Body of pancreas (tissue), 4 donors: ENCODE results near the gene ADAMTS2. TPM values are rescaled to one million over a fixed set of nuclear protein-coding genes. Genes with fewer than 3 reads are reported as not detected.
A peak's percentile ranks its signal among the peaks of the same experiment; 100 is the strongest.
"Not testable (repeated sequence)": the region's sequence is repeated elsewhere in the genome, so short reads cannot be mapped to it uniquely, and the experiment has no call there.

ENCODE experiments used
- ATAC-seq: fragments of 150-250 bp; one replicate; pipeline ENCODE4 v1.9.1; 2016
- DNase-seq, 4 donors: peaks; one replicate each; pipeline ENCODE4 v3.0.0-alpha.2; 2019
- H3K27ac ChIP-seq, 4 donors: fragments of 200-600 bp; sonication (generic); 1 replicate in 3 of 4; 2 replicates in 1 of 4; pipeline versions ENCODE4 v1.5.1 to v1.6.1; 2016 to 2019; ENCODE audit warnings: mild to moderate bottlenecking in 1 of 4, mixed read lengths in 1 of 4, moderate library complexity in 1 of 4
- H3K27me3 ChIP-seq, 2 donors: fragments of 200-600 bp; sonication (generic); one replicate each; pipeline ENCODE4 v1.6.0; 2016; ENCODE audit warnings: mild to moderate bottlenecking in 1 of 2
- H3K36me3 ChIP-seq, 2 donors: fragments of 200-600 bp; sonication (generic); replicated peaks in 1 of 2; 2 replicates each; pipeline ENCODE4 v1.5.1; 2016; ENCODE audit warnings: low read depth in 2 of 2; ENCODE audit not compliant: insufficient read depth in 1 of 2
- H3K4me1 ChIP-seq: fragments of 200-600 bp; sonication (generic); one replicate; pipeline ENCODE4 v1.6.0; 2016
- H3K4me3 ChIP-seq, 2 donors: fragments of 200-600 bp; sonication (generic); 1 replicate in 1 of 2; 2 replicates in 1 of 2; pipeline ENCODE4 v1.5.1; 2016 to 2019
- H3K9me3 ChIP-seq, 3 donors: fragments of 200-600 bp; sonication (generic); 1 replicate in 2 of 3; 2 replicates in 1 of 3; pipeline ENCODE4 v1.5.1; 2016
- CTCF ChIP-seq, 7 experiments: fragments of 450-650 bp in 4 of 7; fragments of 200-600 bp in 3 of 7; sonication (generic) in 3 of 7; IDR thresholded peaks; one replicate each; pipeline ENCODE4 v1.5.1; 2016 to 2019; ENCODE audit warnings: antibody characterized with exemption in 7 of 7
- POLR2A ChIP-seq, 3 donors: fragments of 450-650 bp; IDR thresholded peaks; one replicate each; pipeline ENCODE4 v1.6.1; 2016; ENCODE audit warnings: antibody characterized with exemption in 3 of 3, mild to moderate bottlenecking in 2 of 3
- WGBS, 2 donors: methylation state at CpG; one replicate each; pipeline ENCODE4 v1.1.5; 2017; 5-methylcytosine and 5-hydroxymethylcytosine counted together
- intact Hi-C: fragments of 100-400 bp; cut with DNase I; formaldehyde crosslinking; loops from one replicate; pipeline ENCODE4 v1.15.1; 2023
- total RNA-seq, 2 donors: library from RNA; depleted of rRNA; stranded (reverse); fragments of >200 nt; gene quantifications; one replicate each; pipeline ENCODE4 v1.1.0, GENCODE V29; 2016

The ADAMTS2 gene
- total RNA-seq, 2 donors from 2014 or later, result 9.1 to 19.1 TPM

DNA sequence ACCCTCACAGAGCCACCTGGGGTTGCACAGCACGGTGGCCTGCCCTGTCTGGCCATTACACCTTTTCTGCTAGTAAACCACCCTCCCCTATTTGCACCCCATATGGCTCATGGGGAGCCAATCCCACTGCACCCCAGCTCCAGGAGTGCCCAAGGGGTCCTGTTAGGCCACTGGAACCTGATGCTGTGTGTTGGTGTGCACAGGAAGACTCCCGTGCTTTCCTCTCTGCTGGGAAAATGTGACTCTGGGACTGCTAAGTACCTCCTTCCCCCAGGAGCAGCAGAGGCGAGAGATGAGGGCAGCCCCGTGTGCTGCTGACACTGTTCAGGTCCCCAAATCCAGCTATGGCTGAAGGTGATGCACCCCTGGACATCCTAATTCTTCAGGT lies 126.3 kb downstream of the ADAMTS2 start:
- Histone ChIP-seq H3K36me3 (no peaks in the 10 kb centered on the region), H3K27ac (no peak overlapping the region), H3K9me3 (peaks cover 0 to 5% (median 0%) of the 10 kb centered on the region in 3 donors), H3K4me1 (no peaks in the 10 kb centered on the region), H3K4me3 (no peak overlapping the region), H3K27me3 (no peaks in the 10 kb centered on the region)
- ATAC-seq (no peak), DNase-seq (no peak)
- TF ChIP-seq POLR2A (IDR thresholded peaks at IDR 0.05), result no peak
- TF ChIP-seq CTCF (IDR thresholded peaks at IDR 0.05), result no peak
- WGBS, 2 donors, result 61 to 75% methylated on average over 2 to 4 of the region's 4 CpGs
- intact Hi-C loops, result no loop called here

GRCh38 chr5:179217956-179218942 lies 127.0 kb downstream of the ADAMTS2 start:
- Histone ChIP-seq H3K4me1 (no peaks in the 10 kb centered on the region), H3K9me3 (no peaks in the 10 kb centered on the region), H3K36me3 (no peaks in the 10 kb centered on the region), H3K4me3 (no peak overlapping the region), H3K27ac (no peak overlapping the region), H3K27me3 (no peaks in the 10 kb centered on the region)
- ATAC-seq (no peak), DNase-seq (peak in 1 of 4 donors; percentile 13)
- intact Hi-C loops, result no loop called here
- no peak for TF ChIP-seq CTCF (IDR thresholded peaks at IDR 0.05)
- no peak for TF ChIP-seq POLR2A (IDR thresholded peaks at IDR 0.05)
- 55 to 57% methylated on average over 14 to 16 of the region's 16 CpGs for WGBS, 2 donors

DNA sequence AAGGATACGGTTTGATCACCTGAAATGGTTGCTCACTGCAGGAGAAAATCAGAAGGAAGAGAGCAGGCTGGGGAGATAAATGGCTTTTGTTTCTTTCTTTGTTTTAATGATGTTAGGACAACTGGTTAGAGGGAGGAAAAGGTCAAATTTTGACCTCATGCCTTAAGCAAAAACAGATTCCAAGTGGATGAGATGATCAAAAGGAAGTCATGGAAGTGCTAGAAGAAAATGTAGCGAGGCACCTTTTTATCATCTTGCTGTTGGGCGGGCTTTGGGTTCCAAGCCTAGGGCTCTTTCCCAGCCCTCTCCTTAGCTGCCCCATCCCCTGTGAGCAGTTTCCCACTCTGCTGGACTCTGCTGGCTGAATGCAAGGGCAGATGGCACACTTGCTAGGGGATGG lies 127.9 kb downstream of the ADAMTS2 start:
- H3K4me3 ChIP-seq, result no peak overlapping the region
- H3K36me3 ChIP-seq, result no peaks in the 10 kb centered on the region
- no peak for ATAC-seq
- no peak for DNase-seq
- no peaks in the 10 kb centered on the region for H3K27me3 ChIP-seq
- no peaks in the 10 kb centered on the region for H3K4me1 ChIP-seq
- H3K9me3 ChIP-seq, result no peaks in the 10 kb centered on the region
- no peak for TF ChIP-seq POLR2A (IDR thresholded peaks at IDR 0.05)
- TF ChIP-seq CTCF (IDR thresholded peaks at IDR 0.05), result no peak
- intact Hi-C loops, result no loop called here
- 64 to 68% methylated on average over 3 of the region's 3 CpGs for WGBS, 2 donors
- H3K27ac ChIP-seq, result no peak overlapping the region

GRCh38 chr5:179216381-179216780 lies 128.9 kb downstream of the ADAMTS2 start:
- ATAC-seq, H3K36me3 ChIP-seq, H3K27me3 ChIP-seq, DNase-seq, H3K4me3 ChIP-seq, H3K9me3 ChIP-seq, H3K4me1 ChIP-seq, H3K27ac ChIP-seq, intact Hi-C loops: not testable (repeated sequence)
- 74 to 83% methylated on average over 15 to 18 of the region's 18 CpGs for WGBS, 2 donors

- no peak overlapping the region for H3K4me3 ChIP-seq
Observed at GRCh38 chr5:179215576-179215975, 129.7 kb downstream of the ADAMTS2 start.

More at GRCh38 chr5:179215576-179215975, 129.7 kb downstream of the ADAMTS2 start:
- H3K27me3 ChIP-seq, result no peaks in the 10 kb centered on the region
- ATAC-seq, result no peak
- TF ChIP-seq POLR2A (IDR thresholded peaks at IDR 0.05) (no peak), CTCF (IDR thresholded peaks at IDR 0.05) (no peak)
- DNase-seq, result no peak
- no peaks in the 10 kb centered on the region for H3K36me3 ChIP-seq
- no peak overlapping the region for H3K27ac ChIP-seq
- H3K4me1 ChIP-seq, result no peaks in the 10 kb centered on the region
- no peaks in the 10 kb centered on the region for H3K9me3 ChIP-seq
- intact Hi-C loops, result no loop called here
- WGBS, 2 donors, result 57 to 78% methylated on average over 2 of the region's 2 CpGs
